Measurements from ENCODE around the gene COX8A. TPM values are rescaled to one million over a fixed set of nuclear protein-coding genes. Genes with fewer than 3 reads are reported as not detected.

The COX8A gene
- total RNA-seq, 1 experiment from 2014 or later: 615 TPM

- H3K4me1 ChIP-seq (ENCODE audit: insufficient read depth, low read length, poor library complexity, severe bottlenecking): peaks cover 6% of the 10 kb centered on the region
- no peaks in the 10 kb centered on the region for H3K27me3 ChIP-seq (replicated peaks; ENCODE audit: insufficient read depth, low read depth, low read length, poor library complexity)
- intact Hi-C loops (cut with micrococcal nuclease; ENCODE audit: unreplicated experiment): no loop called here
- POLR2A ChIA-PET (ENCODE audit: low non-redundant PET): interaction anchor here (0.7 kb wide), 2 partner anchors 19 to 211 kb away, joined by 3 read pairs; partner anchors contain the start of gene COX8A
- BruUV-seq (replicated peaks): no TSS peak
- TF ChIP-seq EZH2 (IDR thresholded peaks at IDR 0.05; ENCODE audit: borderline replicate concordance, low read depth, low read length, poor library complexity, severe bottlenecking): no peak
- no peak for TF ChIP-seq CTCF (conservative IDR thresholded peaks at IDR 0.05; ENCODE audit: low read depth, low read length)
- no peak for DNase-seq (ENCODE audit: low spot score)
- H3K9me3 ChIP-seq (ENCODE audit: low read depth, low read length, poor library complexity, severe bottlenecking): no peaks in the 10 kb centered on the region
- H3K27ac ChIP-seq (ENCODE audit: low read depth, low read length, poor library complexity, severe bottlenecking): no peak overlapping the region
- CTCF ChIA-PET: no interaction called here
- H3K36me3 ChIP-seq (ENCODE audit: insufficient read depth, low read length, poor library complexity, severe bottlenecking): peaks cover 51% of the 10 kb centered on the region
- H3K4me3 ChIP-seq (ENCODE audit: low read depth, low read length, poor library complexity, severe bottlenecking): no peak overlapping the region
Measured at GRCh38 chr11:63993993-63994392, 19.6 kb downstream of the COX8A start.

- H3K4me3 ChIP-seq (ENCODE audit: low read depth, low read length, poor library complexity, severe bottlenecking): no peak overlapping the region
- no peak overlapping the region for H3K27ac ChIP-seq (ENCODE audit: low read depth, low read length, poor library complexity, severe bottlenecking)
- ChIA-PET POLR2A (ENCODE audit: low non-redundant PET) (no interaction called here), CTCF (no interaction called here)
- peaks cover 34% of the 10 kb centered on the region for H3K36me3 ChIP-seq (ENCODE audit: insufficient read depth, low read length, poor library complexity, severe bottlenecking)
- DNase-seq (ENCODE audit: low spot score): no peak
- H3K9me3 ChIP-seq (ENCODE audit: low read depth, low read length, poor library complexity, severe bottlenecking): no peaks in the 10 kb centered on the region
- TF ChIP-seq CTCF (conservative IDR thresholded peaks at IDR 0.05; ENCODE audit: low read depth, low read length): no peak
- intact Hi-C loops (cut with micrococcal nuclease; ENCODE audit: unreplicated experiment): no loop called here
- BruUV-seq (replicated peaks): no TSS peak
- peaks cover 31% of the 10 kb centered on the region for H3K4me1 ChIP-seq (ENCODE audit: insufficient read depth, low read length, poor library complexity, severe bottlenecking)
- H3K27me3 ChIP-seq (replicated peaks; ENCODE audit: insufficient read depth, low read depth, low read length, poor library complexity): no peaks in the 10 kb centered on the region
Measured at GRCh38 chr11:63996512-63996911, 22.1 kb downstream of the COX8A start.

GRCh38 chr11:63997104-63997700 lies 22.8 kb downstream of the COX8A start:
- Histone ChIP-seq H3K27me3 (replicated peaks; ENCODE audit: insufficient read depth, low read depth, low read length, poor library complexity) (no peaks in the 10 kb centered on the region), H3K9me3 (ENCODE audit: low read depth, low read length, poor library complexity, severe bottlenecking) (no peaks in the 10 kb centered on the region), H3K4me1 (ENCODE audit: insufficient read depth, low read length, poor library complexity, severe bottlenecking) (peaks cover 38% of the 10 kb centered on the region), H3K4me3 (ENCODE audit: low read depth, low read length, poor library complexity, severe bottlenecking) (no peak overlapping the region), H3K27ac (ENCODE audit: low read depth, low read length, poor library complexity, severe bottlenecking) (no peak overlapping the region), H3K36me3 (ENCODE audit: insufficient read depth, low read length, poor library complexity, severe bottlenecking) (peaks cover 31% of the 10 kb centered on the region)
- CTCF ChIA-PET: no interaction called here
- DNase-seq (ENCODE audit: low spot score): no peak
- intact Hi-C loops (cut with micrococcal nuclease; ENCODE audit: unreplicated experiment): no loop called here
- no peak for TF ChIP-seq CTCF (conservative IDR thresholded peaks at IDR 0.05; ENCODE audit: low read depth, low read length)
- no peak for TF ChIP-seq EZH2 (IDR thresholded peaks at IDR 0.05; ENCODE audit: borderline replicate concordance, low read depth, low read length, poor library complexity, severe bottlenecking)
- POLR2A ChIA-PET (ENCODE audit: low non-redundant PET): no interaction called here
- TSS peak; percentile 73 for BruUV-seq (replicated peaks)
